OCI-LY1 (cell line): ENCODE data around the gene ST3GAL4.

Experiments
- H2AFZ ChIP-seq: fragments of 200-600 bp; sonication (generic), shearing (Covaris generic); 2 replicates; pipeline ENCODE4 v1.6.0; 2014; ENCODE audit warnings: antibody characterized with exemption, mild to moderate bottlenecking, low read length
- H3F3A ChIP-seq: fragments of 200-600 bp; sonication (generic), shearing (Covaris generic); 2 replicates; pipeline ENCODE4 v1.6.0; 2014; ENCODE audit warnings: mild to moderate bottlenecking, antibody characterized with exemption, low read length, moderate library complexity; ENCODE audit not compliant: insufficient read depth
- H3K27ac ChIP-seq: fragments of 200-600 bp; sonication (generic); 2 replicates; pipeline ENCODE4 v1.5.1; 2014; ENCODE audit warnings: low read length, mixed run types, mild to moderate bottlenecking, low read depth; ENCODE audit not compliant: poor library complexity, severe bottlenecking
- H3K27me3 ChIP-seq: fragments of 200-600 bp; sonication (generic); 2 replicates; pipeline ENCODE4 v1.6.0; 2014; ENCODE audit warnings: antibody characterized with exemption, mild to moderate bottlenecking, low read length, moderate library complexity; ENCODE audit not compliant: insufficient read depth
- H3K36me3 ChIP-seq: fragments of 200-600 bp; sonication (generic); 2 replicates; pipeline ENCODE4 v1.6.1; 2014; ENCODE audit warnings: mild to moderate bottlenecking, antibody characterized with exemption, low read length, moderate library complexity, mixed read lengths; ENCODE audit not compliant: insufficient read depth
- H3K4me1 ChIP-seq: fragments of 200-600 bp; sonication (generic); 2 replicates; pipeline ENCODE4 v1.5.1; 2014; ENCODE audit warnings: mild to moderate bottlenecking, low read length, moderate library complexity; ENCODE audit not compliant: insufficient read depth, severe bottlenecking
- H3K4me2 ChIP-seq: fragments of 200-600 bp; sonication (generic), shearing (Covaris generic); 2 replicates; pipeline ENCODE4 v1.6.1; 2014; ENCODE audit warnings: low read length
- H3K4me3 ChIP-seq: fragments of 200-600 bp; sonication (generic); 2 replicates; pipeline ENCODE4 v1.5.1; 2014; ENCODE audit warnings: low read length, low read depth, mild to moderate bottlenecking, mixed read lengths; ENCODE audit not compliant: poor library complexity, severe bottlenecking
- H3K79me2 ChIP-seq: fragments of 200-600 bp; shearing (Covaris generic); 2 replicates; pipeline ENCODE4 v1.6.1; 2016; ENCODE audit warnings: mixed run types, low read length, mixed read lengths; ENCODE audit not compliant: insufficient read depth
- H3K9ac ChIP-seq: fragments of 200-600 bp; sonication (generic), shearing (Covaris generic); 2 replicates; pipeline ENCODE4 v1.6.1; 2014; ENCODE audit warnings: mild to moderate bottlenecking, low read length, mixed read lengths
- H3K9me2 ChIP-seq: fragments of 200-600 bp; sonication (generic), shearing (Covaris generic); 2 replicates; pipeline ENCODE4 v1.6.1; 2014; ENCODE audit warnings: low read depth, mild to moderate bottlenecking, low read length, mixed read lengths
- H3K9me3 ChIP-seq: fragments of 200-600 bp; shearing (Covaris generic); 2 replicates; pipeline ENCODE4 v1.6.1; 2014; ENCODE audit warnings: low read length, mixed read lengths
- H4K20me1 ChIP-seq: fragments of 200-600 bp; sonication (generic), shearing (Covaris generic); 2 replicates; pipeline ENCODE4 v1.6.0; 2016; ENCODE audit warnings: mild to moderate bottlenecking, low read length; ENCODE audit not compliant: insufficient read depth
- EZH2 ChIP-seq: fragments of 200-600 bp; sonication (generic), shearing (Covaris generic); IDR thresholded peaks from 2 replicates; pipeline ENCODE4 v1.8.0; 2017; ENCODE audit warnings: borderline replicate concordance, mixed run types, mild to moderate bottlenecking, antibody characterized with exemption, low read length, moderate library complexity, mixed read lengths
- TF ChIP-seq, protein P1 (sequence below): fragments of 200-600 bp; sonication (generic), shearing (Covaris generic); IDR thresholded peaks from 2 replicates; pipeline ENCODE4 v1.5.1; 2017; ENCODE audit warnings: mild to moderate bottlenecking, antibody characterized with exemption, low read length, moderate library complexity, mixed read lengths

ST3GAL4 gene

DNA sequence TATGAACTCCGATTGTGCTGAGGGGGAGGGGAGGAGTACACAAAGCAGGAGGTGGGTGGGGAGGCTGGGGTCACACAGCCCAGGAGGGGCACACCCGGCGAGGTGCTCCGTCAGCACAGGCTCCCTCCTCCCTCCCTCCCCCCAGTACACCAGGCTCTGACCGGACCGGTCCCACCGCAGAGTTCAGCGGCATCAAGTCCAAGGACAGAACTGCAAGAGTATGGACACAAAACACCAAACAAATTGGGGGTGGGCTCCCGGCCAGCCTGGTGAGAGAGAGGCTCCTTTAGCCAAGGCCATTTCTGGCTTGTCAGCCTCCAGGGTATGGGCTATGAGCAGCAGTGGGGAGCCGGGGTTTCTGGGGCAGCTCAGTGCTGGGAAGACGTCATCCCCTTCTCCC, 68.3 kb downstream of the ST3GAL4 start:
- TF ChIP-seq, protein P1, sequence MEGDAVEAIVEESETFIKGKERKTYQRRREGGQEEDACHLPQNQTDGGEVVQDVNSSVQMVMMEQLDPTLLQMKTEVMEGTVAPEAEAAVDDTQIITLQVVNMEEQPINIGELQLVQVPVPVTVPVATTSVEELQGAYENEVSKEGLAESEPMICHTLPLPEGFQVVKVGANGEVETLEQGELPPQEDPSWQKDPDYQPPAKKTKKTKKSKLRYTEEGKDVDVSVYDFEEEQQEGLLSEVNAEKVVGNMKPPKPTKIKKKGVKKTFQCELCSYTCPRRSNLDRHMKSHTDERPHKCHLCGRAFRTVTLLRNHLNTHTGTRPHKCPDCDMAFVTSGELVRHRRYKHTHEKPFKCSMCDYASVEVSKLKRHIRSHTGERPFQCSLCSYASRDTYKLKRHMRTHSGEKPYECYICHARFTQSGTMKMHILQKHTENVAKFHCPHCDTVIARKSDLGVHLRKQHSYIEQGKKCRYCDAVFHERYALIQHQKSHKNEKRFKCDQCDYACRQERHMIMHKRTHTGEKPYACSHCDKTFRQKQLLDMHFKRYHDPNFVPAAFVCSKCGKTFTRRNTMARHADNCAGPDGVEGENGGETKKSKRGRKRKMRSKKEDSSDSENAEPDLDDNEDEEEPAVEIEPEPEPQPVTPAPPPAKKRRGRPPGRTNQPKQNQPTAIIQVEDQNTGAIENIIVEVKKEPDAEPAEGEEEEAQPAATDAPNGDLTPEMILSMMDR, result no peak
- TF ChIP-seq EZH2, result no peak
- H3K9ac ChIP-seq, result no peak overlapping the region
- H3K4me3 ChIP-seq, result no peak overlapping the region
- no peaks in the 10 kb centered on the region for H3K9me2 ChIP-seq
- H2AFZ ChIP-seq, result no peak overlapping the region
- H3K27me3 ChIP-seq, result peaks cover 3% of the 10 kb centered on the region; the same call in 1 of the 2 replicates
- H3K4me1 ChIP-seq, result no peaks in the 10 kb centered on the region
- H4K20me1 ChIP-seq, result no peaks in the 10 kb centered on the region
- no peaks in the 10 kb centered on the region for H3F3A ChIP-seq
- no peaks in the 10 kb centered on the region for H3K9me3 ChIP-seq
- H3K79me2 ChIP-seq, result no peaks in the 10 kb centered on the region
- no peak overlapping the region for H3K4me2 ChIP-seq
- no peaks in the 10 kb centered on the region for H3K36me3 ChIP-seq
- H3K27ac ChIP-seq, result no peak overlapping the region

DNA sequence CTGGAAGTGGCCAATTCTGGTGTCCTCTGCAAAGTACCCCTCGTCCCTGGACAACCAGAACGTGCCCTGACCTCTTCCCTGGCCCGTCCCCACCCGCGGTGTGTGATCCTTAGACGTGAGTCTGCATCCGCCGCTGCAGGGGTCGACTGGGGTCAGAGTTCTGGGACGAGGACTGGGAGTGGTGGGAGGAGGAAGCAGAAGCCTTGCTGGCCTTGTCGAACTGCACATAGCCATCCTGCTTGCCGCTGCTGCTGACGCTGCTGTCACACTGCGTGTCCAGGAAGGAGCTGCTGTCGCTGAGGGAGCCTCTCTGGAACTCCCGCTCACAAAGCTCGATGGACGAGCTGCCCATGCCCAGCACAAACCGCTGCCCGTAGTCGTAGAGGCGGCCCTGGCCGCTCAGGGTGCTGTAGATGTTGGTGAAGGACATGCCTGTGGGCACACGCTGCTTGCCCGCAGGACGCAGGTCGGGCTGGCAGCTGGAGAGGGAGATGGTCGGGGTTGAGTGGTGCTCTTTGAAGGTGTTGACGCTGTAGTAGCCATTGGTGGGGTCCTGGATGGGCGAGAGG, 69.1 kb downstream of the ST3GAL4 start:
- H3K27me3 ChIP-seq, result peaks cover 3% of the 10 kb centered on the region; the same call in 1 of the 2 replicates
- no peaks in the 10 kb centered on the region for H3K9me2 ChIP-seq
- no peaks in the 10 kb centered on the region for H3K9me3 ChIP-seq
- H2AFZ ChIP-seq, result no peak overlapping the region
- no peak for TF ChIP-seq EZH2
- TF ChIP-seq, protein P1, result no peak
- no peak overlapping the region for H3K4me2 ChIP-seq
- H4K20me1 ChIP-seq, result no peaks in the 10 kb centered on the region
- no peak overlapping the region for H3K4me3 ChIP-seq
- H3K4me1 ChIP-seq, result no peaks in the 10 kb centered on the region
- no peak overlapping the region for H3K27ac ChIP-seq
- H3K79me2 ChIP-seq, result no peaks in the 10 kb centered on the region
- no peak overlapping the region for H3K9ac ChIP-seq
- no peaks in the 10 kb centered on the region for H3K36me3 ChIP-seq
- H3F3A ChIP-seq, result no peaks in the 10 kb centered on the region

GRCh38 chr11:126426106-126426505, 70.6 kb downstream of the ST3GAL4 start:
- Histone ChIP-seq H2AFZ (no peak overlapping the region), H3K9me3 (no peaks in the 10 kb centered on the region), H3K36me3 (no peaks in the 10 kb centered on the region), H3F3A (no peaks in the 10 kb centered on the region), H4K20me1 (no peaks in the 10 kb centered on the region), H3K27me3 (peaks cover 3% of the 10 kb centered on the region; the same call in 1 of the 2 replicates), H3K9ac (no peak overlapping the region), H3K79me2 (no peaks in the 10 kb centered on the region), H3K4me2 (no peak overlapping the region), H3K9me2 (no peaks in the 10 kb centered on the region), H3K4me1 (no peaks in the 10 kb centered on the region), H3K4me3 (no peak overlapping the region), H3K27ac (no peak overlapping the region)
- no peak for TF ChIP-seq EZH2
- TF ChIP-seq, protein P1, result no peak
